ENCODE measurements around the gene NT5DC4. TPM values are rescaled to one million over a fixed set of nuclear protein-coding genes. Genes with fewer than 3 reads are reported as not detected.

NT5DC4 gene
- total and polyA plus RNA-seq, 4 donors = 1.2 TPM; not detected in 3

DNA sequence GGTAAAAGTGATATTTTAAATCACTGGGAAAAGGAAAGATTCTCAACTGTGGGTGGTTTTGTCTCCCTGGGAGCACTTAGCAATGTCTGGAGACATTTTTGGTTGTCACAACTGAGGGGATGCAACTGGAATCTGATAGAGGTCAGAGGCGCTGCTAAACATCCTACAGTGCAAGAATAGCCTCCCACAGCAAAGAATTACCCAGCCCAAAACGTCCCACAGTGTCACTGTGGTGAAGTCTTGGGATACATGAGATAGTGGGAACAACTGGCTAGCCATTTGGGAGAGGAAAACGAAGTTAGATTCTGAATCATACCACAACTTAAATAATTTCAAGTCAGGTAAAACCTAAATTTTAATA lies 36.4 kb upstream of the NT5DC4 start (continued):
- TF ChIP-seq, protein P1, sequence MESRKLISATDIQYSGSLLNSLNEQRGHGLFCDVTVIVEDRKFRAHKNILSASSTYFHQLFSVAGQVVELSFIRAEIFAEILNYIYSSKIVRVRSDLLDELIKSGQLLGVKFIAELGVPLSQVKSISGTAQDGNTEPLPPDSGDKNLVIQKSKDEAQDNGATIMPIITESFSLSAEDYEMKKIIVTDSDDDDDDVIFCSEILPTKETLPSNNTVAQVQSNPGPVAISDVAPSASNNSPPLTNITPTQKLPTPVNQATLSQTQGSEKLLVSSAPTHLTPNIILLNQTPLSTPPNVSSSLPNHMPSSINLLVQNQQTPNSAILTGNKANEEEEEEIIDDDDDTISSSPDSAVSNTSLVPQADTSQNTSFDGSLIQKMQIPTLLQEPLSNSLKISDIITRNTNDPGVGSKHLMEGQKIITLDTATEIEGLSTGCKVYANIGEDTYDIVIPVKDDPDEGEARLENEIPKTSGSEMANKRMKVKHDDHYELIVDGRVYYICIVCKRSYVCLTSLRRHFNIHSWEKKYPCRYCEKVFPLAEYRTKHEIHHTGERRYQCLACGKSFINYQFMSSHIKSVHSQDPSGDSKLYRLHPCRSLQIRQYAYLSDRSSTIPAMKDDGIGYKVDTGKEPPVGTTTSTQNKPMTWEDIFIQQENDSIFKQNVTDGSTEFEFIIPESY (IDR thresholded peaks at IDR 0.05) = no peak
- no peak for TF ChIP-seq GABPA (IDR thresholded peaks at IDR 0.05 in 1 of 2, conservative IDR thresholded peaks at IDR 0.05 in 1 of 2)
- TF ChIP-seq, protein P2, sequence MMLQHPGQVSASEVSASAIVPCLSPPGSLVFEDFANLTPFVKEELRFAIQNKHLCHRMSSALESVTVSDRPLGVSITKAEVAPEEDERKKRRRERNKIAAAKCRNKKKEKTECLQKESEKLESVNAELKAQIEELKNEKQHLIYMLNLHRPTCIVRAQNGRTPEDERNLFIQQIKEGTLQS (IDR thresholded peaks at IDR 0.05) = no peak

DNA sequence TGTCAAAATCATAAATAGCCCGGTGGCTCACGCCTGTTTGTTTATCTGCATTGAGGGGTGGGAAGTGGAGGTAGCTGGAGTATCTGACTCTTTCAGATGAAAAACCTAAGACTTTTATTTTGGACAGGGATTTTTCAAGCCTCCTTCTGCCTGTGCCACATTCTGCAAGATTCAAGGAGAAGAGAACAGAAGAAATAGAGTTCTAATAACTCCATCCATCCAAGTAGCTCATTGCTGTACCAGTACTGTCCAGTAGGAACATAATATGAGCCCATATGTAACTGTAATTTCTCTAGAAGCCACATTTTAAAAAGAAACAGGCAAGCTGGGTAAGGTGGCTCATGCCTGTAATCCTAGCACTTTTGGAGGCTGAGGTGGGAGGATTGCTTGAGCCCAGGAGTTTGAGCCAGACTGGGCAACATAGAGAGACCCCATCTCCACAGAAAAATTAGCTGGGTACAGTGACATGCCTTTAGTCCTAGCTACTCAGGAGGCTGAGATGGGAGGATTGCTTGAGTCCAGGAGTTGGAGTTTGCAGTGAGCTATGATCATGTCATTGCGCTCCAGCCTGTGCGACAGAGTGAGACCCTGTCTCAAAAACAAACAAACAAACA lies 35.4 kb upstream of the NT5DC4 start:
- Histone ChIP-seq H3K9me3 (ENCODE audit: control insufficient read depth in 4 of 4, low read length in 3 of 4) (no peaks in the 10 kb centered on the region), H3K27ac (ENCODE audit: low read depth in 1 of 2, low read length in 2 of 2) (no peak overlapping the region), H3K36me3 (ENCODE audit: control insufficient read depth in 4 of 4, insufficient read depth in 3 of 4, low read depth in 1 of 4, low read length in 3 of 4) (no peaks in the 10 kb centered on the region), H3K9ac (ENCODE audit: low read depth in 1 of 2, low read length in 2 of 2) (no peak overlapping the region), H3K4me3 (ENCODE audit: low read depth in 1 of 3, low read length in 3 of 3) (no peak overlapping the region), H3K4me1 (ENCODE audit: control insufficient read depth in 4 of 4, insufficient read depth in 4 of 4, low read length in 3 of 4) (peaks cover 0 to 6% (median 0%) of the 10 kb centered on the region in 4 donors), H3K27me3 (ENCODE audit: control insufficient read depth in 4 of 4, insufficient read depth in 4 of 4, low read length in 3 of 4) (no peaks in the 10 kb centered on the region)
- no peak for TF ChIP-seq HNF4G (IDR thresholded peaks at IDR 0.05)
- no peak for TF ChIP-seq FOXA1 (IDR thresholded peaks at IDR 0.05)
- TF ChIP-seq, protein P1 (IDR thresholded peaks at IDR 0.05) = no peak
- no peak for TF ChIP-seq RXRA (IDR thresholded peaks at IDR 0.05)
- no peak for TF ChIP-seq YY1 (IDR thresholded peaks at IDR 0.05)
- WGBS = 90% methylated on average over 4 of the region's 4 CpGs
- DNase-seq (ENCODE audit: low spot score) = no peak

- Histone ChIP-seq H3K36me3 (ENCODE audit: control insufficient read depth in 4 of 4, insufficient read depth in 3 of 4, low read depth in 1 of 4, low read length in 3 of 4) (no peaks in the 10 kb centered on the region), H3K9me3 (ENCODE audit: control insufficient read depth in 4 of 4, low read length in 3 of 4) (no peaks in the 10 kb centered on the region), H3K4me1 (ENCODE audit: control insufficient read depth in 4 of 4, insufficient read depth in 4 of 4, low read length in 3 of 4) (peaks cover 0 to 3% (median 1%) of the 10 kb centered on the region in 4 donors), H3K9ac (ENCODE audit: low read depth in 1 of 2, low read length in 2 of 2) (no peak overlapping the region), H3K4me3 (ENCODE audit: low read depth in 1 of 3, low read length in 3 of 3) (no peak overlapping the region), H3K27me3 (ENCODE audit: control insufficient read depth in 4 of 4, insufficient read depth in 4 of 4, low read length in 3 of 4) (no peaks in the 10 kb centered on the region), H3K27ac (ENCODE audit: low read depth in 1 of 2, low read length in 2 of 2) (no peak overlapping the region)
- peak; percentile 80 for DNase-seq (ENCODE audit: low spot score)
- 85% methylated on average over 15 of the region's 15 CpGs for WGBS
- TF ChIP-seq NR2F2 (IDR thresholded peaks at IDR 0.05) = no peak
- TF ChIP-seq YY1 (IDR thresholded peaks at IDR 0.05) = no peak
- TF ChIP-seq, protein P3, sequence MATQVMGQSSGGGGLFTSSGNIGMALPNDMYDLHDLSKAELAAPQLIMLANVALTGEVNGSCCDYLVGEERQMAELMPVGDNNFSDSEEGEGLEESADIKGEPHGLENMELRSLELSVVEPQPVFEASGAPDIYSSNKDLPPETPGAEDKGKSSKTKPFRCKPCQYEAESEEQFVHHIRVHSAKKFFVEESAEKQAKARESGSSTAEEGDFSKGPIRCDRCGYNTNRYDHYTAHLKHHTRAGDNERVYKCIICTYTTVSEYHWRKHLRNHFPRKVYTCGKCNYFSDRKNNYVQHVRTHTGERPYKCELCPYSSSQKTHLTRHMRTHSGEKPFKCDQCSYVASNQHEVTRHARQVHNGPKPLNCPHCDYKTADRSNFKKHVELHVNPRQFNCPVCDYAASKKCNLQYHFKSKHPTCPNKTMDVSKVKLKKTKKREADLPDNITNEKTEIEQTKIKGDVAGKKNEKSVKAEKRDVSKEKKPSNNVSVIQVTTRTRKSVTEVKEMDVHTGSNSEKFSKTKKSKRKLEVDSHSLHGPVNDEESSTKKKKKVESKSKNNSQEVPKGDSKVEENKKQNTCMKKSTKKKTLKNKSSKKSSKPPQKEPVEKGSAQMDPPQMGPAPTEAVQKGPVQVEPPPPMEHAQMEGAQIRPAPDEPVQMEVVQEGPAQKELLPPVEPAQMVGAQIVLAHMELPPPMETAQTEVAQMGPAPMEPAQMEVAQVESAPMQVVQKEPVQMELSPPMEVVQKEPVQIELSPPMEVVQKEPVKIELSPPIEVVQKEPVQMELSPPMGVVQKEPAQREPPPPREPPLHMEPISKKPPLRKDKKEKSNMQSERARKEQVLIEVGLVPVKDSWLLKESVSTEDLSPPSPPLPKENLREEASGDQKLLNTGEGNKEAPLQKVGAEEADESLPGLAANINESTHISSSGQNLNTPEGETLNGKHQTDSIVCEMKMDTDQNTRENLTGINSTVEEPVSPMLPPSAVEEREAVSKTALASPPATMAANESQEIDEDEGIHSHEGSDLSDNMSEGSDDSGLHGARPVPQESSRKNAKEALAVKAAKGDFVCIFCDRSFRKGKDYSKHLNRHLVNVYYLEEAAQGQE (IDR thresholded peaks at IDR 0.05) = no peak
- no peak for TF ChIP-seq TAF1 (conservative IDR thresholded peaks at IDR 0.05)
- TF ChIP-seq SP1 (IDR thresholded peaks at IDR 0.05) = no peak
- TF ChIP-seq FOXA2 (IDR thresholded peaks at IDR 0.05) = no peak
- TF ChIP-seq MAX (IDR thresholded peaks at IDR 0.05) = no peak
- no peak for TF ChIP-seq RXRA (IDR thresholded peaks at IDR 0.05)
- no peak for TF ChIP-seq GABPA (IDR thresholded peaks at IDR 0.05 in 1 of 2, conservative IDR thresholded peaks at IDR 0.05 in 1 of 2)
- TF ChIP-seq EGR1 (IDR thresholded peaks at IDR 0.05; ENCODE audit: low read depth in 2 of 2) = no peak
- TF ChIP-seq, protein P2 (IDR thresholded peaks at IDR 0.05) = no peak
- no peak for TF ChIP-seq FOXA1 (IDR thresholded peaks at IDR 0.05)
- TF ChIP-seq, protein P1 (IDR thresholded peaks at IDR 0.05) = no peak
- no peak for TF ChIP-seq HNF4A (conservative IDR thresholded peaks at IDR 0.05)
- no peak for TF ChIP-seq HNF4G (IDR thresholded peaks at IDR 0.05)
Observed at GRCh38 chr2:112686348-112687217, 34.2 kb upstream of the NT5DC4 start.
